Tibial nerve (tissue), 4 donors: Measurements from ENCODE around the gene OTOG. TPM values are rescaled to one million over a fixed set of nuclear protein-coding genes. Genes with fewer than 3 reads are reported as not detected.

Experiments
- DNase-seq, 2 donors: peaks; one replicate each; pipeline ENCODE4 v3.0.0-alpha.2; 2019; ENCODE audit warnings: low spot score in 2 of 2
- H3K27ac ChIP-seq, 4 donors: fragments of 200-600 bp; sonication (generic) in 3 of 4; one replicate each; pipeline ENCODE4 v1.5.1; 2017 to 2019; ENCODE audit warnings: mild to moderate bottlenecking in 1 of 4
- H3K27me3 ChIP-seq, 2 donors: fragments of 200-600 bp; sonication (generic) in 1 of 2; one replicate each; pipeline versions ENCODE4 v1.5.1 to v1.6.0; 2017 to 2019
- H3K36me3 ChIP-seq, 3 donors: fragments of 200-600 bp; sonication (generic); one replicate each; pipeline ENCODE4 v1.5.1; 2018 to 2019
- H3K4me1 ChIP-seq, 4 donors: fragments of 200-600 bp; sonication (generic) in 3 of 4; one replicate each; pipeline ENCODE4 v1.5.1; 2017 to 2019
- H3K4me3 ChIP-seq, 4 donors: fragments of 200-600 bp; sonication (generic) in 3 of 4; one replicate each; pipeline ENCODE4 v1.5.1; 2017 to 2019; ENCODE audit warnings: mild to moderate bottlenecking in 1 of 4, moderate library complexity in 1 of 4
- H3K9me3 ChIP-seq, 4 donors: fragments of 200-600 bp; sonication (generic) in 3 of 4; one replicate each; pipeline ENCODE4 v1.5.1; 2017 to 2019
- CTCF ChIP-seq, 5 experiments: fragments of 200-600 bp in 3 of 5; fragments of 450-650 bp in 2 of 5; sonication (generic) in 3 of 5; IDR thresholded peaks; one replicate each; pipeline ENCODE4 v1.5.1; 2016 to 2019; ENCODE audit warnings: antibody characterized with exemption in 5 of 5, mild to moderate bottlenecking in 3 of 5, moderate library complexity in 2 of 5
- EP300 ChIP-seq, 2 donors: sonication (generic); formaldehyde crosslinking; IDR thresholded peaks; one replicate each; pipeline ENCODE4 v1.6.1; 2017; ENCODE audit warnings: antibody characterized with exemption in 2 of 2, mild to moderate bottlenecking in 1 of 2
- POLR2A ChIP-seq, 2 donors: fragments of 450-650 bp; IDR thresholded peaks; one replicate each; pipeline ENCODE4 v1.6.1; 2017; ENCODE audit warnings: antibody characterized with exemption in 2 of 2, mild to moderate bottlenecking in 2 of 2, moderate library complexity in 2 of 2
- WGBS, 2 donors: methylation state at CpG; one replicate each; pipeline ENCODE4 v1.1.5; 2018; 5-methylcytosine and 5-hydroxymethylcytosine counted together
- total RNA-seq, 4 donors: library from RNA; depleted of rRNA; stranded (reverse); fragments of >200 nt; gene quantifications; one replicate each; pipeline ENCODE4 v1.1.0, GENCODE V29; 2016

OTOG gene
- total RNA-seq, 4 donors from 2014 or later, result not detected

- 93 to 95% methylated on average over 7 to 9 of the region's 9 CpGs for WGBS, 2 donors
Measured at GRCh38 chr11:17524221-17524620, 22.8 kb upstream of the OTOG start.

GRCh38 chr11:17525570-17525969 lies 21.5 kb upstream of the OTOG start:
- Histone ChIP-seq H3K27ac (no peak overlapping the region), H3K27me3 (no peaks in the 10 kb centered on the region), H3K9me3 (no peaks in the 10 kb centered on the region), H3K4me3 (no peak overlapping the region), H3K4me1 (peaks cover 0 to 15% (median 0%) of the 10 kb centered on the region in 4 donors), H3K36me3 (no peaks in the 10 kb centered on the region)
- no peak for TF ChIP-seq CTCF (IDR thresholded peaks at IDR 0.05)
- TF ChIP-seq POLR2A (IDR thresholded peaks at IDR 0.05), result no peak
- no peak for TF ChIP-seq EP300 (IDR thresholded peaks at IDR 0.05)
- DNase-seq, result no peak
- WGBS, 2 donors, result 84% methylated on average over 4 of the region's 4 CpGs

More at GRCh38 chr11:17524221-17524620, 22.8 kb upstream of the OTOG start:
- no peak for TF ChIP-seq CTCF (IDR thresholded peaks at IDR 0.05)
- no peak for TF ChIP-seq POLR2A (IDR thresholded peaks at IDR 0.05)
- H3K27ac ChIP-seq, result no peak overlapping the region
- H3K27me3 ChIP-seq, result no peaks in the 10 kb centered on the region
- peaks cover 0 to 7% (median 0%) of the 10 kb centered on the region in 4 donors for H3K4me1 ChIP-seq
- H3K4me3 ChIP-seq, result no peak overlapping the region
- no peak for DNase-seq
- no peaks in the 10 kb centered on the region for H3K36me3 ChIP-seq
- H3K9me3 ChIP-seq, result no peaks in the 10 kb centered on the region

GRCh38 chr11:17526326-17526725 lies 20.7 kb upstream of the OTOG start:
- Histone ChIP-seq H3K36me3 (no peaks in the 10 kb centered on the region), H3K27ac (no peak overlapping the region), H3K9me3 (no peaks in the 10 kb centered on the region), H3K27me3 (no peaks in the 10 kb centered on the region), H3K4me3 (no peak overlapping the region), H3K4me1 (peaks cover 0 to 15% (median 0%) of the 10 kb centered on the region in 4 donors)
- WGBS, 2 donors, result 81 to 82% methylated on average over 4 to 13 of the region's 13 CpGs
- DNase-seq, result no peak
- no peak for TF ChIP-seq CTCF (IDR thresholded peaks at IDR 0.05)
- no peak for TF ChIP-seq POLR2A (IDR thresholded peaks at IDR 0.05)
- no peak for TF ChIP-seq EP300 (IDR thresholded peaks at IDR 0.05)

GRCh38 chr11:17526931-17527627 lies 20.0 kb upstream of the OTOG start:
- peaks cover 0 to 15% (median 0%) of the 10 kb centered on the region in 4 donors for H3K4me1 ChIP-seq
- WGBS, 2 donors, result 75 to 83% methylated on average over 14 to 17 of the region's 20 CpGs
- no peaks in the 10 kb centered on the region for H3K36me3 ChIP-seq
- no peak overlapping the region for H3K27ac ChIP-seq
- TF ChIP-seq EP300 (IDR thresholded peaks at IDR 0.05), result no peak
- TF ChIP-seq POLR2A (IDR thresholded peaks at IDR 0.05), result no peak
- TF ChIP-seq CTCF (IDR thresholded peaks at IDR 0.05), result no peak
- no peaks in the 10 kb centered on the region for H3K9me3 ChIP-seq
- DNase-seq, result no peak
- no peaks in the 10 kb centered on the region for H3K27me3 ChIP-seq
- H3K4me3 ChIP-seq, result no peak overlapping the region

GRCh38 chr11:17527628-17527995 lies 19.4 kb upstream of the OTOG start:
- Histone ChIP-seq H3K4me1 (peaks cover 0 to 15% (median 0%) of the 10 kb centered on the region in 4 donors), H3K27me3 (no peaks in the 10 kb centered on the region), H3K4me3 (no peak overlapping the region), H3K36me3 (no peaks in the 10 kb centered on the region), H3K27ac (no peak overlapping the region), H3K9me3 (no peaks in the 10 kb centered on the region)
- WGBS, 2 donors, result 53 to 74% methylated on average over 3 of the region's 3 CpGs
- no peak for DNase-seq
- no peak for TF ChIP-seq CTCF (IDR thresholded peaks at IDR 0.05)
- no peak for TF ChIP-seq POLR2A (IDR thresholded peaks at IDR 0.05)
- TF ChIP-seq EP300 (IDR thresholded peaks at IDR 0.05), result no peak
